GM23248 (cell line): ENCODE data around the gene AKIRIN1.

ENCODE experiments used
- EZH2 ChIP-seq: fragments of 200-600 bp; sonication (generic); IDR thresholded peaks from 2 replicates; pipeline ENCODE4 v1.6.1; 2018; ENCODE audit warnings: antibody characterized with exemption, mild to moderate bottlenecking; ENCODE audit not compliant: insufficient read depth, poor library complexity, severe bottlenecking
- EZH2phosphoT487 ChIP-seq: fragments of 200-600 bp; sonication (generic); IDR thresholded peaks from 2 replicates; pipeline ENCODE4 v1.6.1; 2018; ENCODE audit warnings: antibody characterized with exemption, moderate library complexity, mild to moderate bottlenecking, low read depth; ENCODE audit not compliant: insufficient read depth

GRCh38 chr1:38990386-38990737 lies 714 bp upstream of the AKIRIN1 start:
- no peak for TF ChIP-seq EZH2
- TF ChIP-seq EZH2phosphoT487: no peak
